ENCODE results near the gene GNGT2. TPM values are rescaled to one million over a fixed set of nuclear protein-coding genes. Genes with fewer than 3 reads are reported as not detected.

The GNGT2 gene
- total RNA-seq: 16.5 and 18.4 TPM in 2 replicates

DNA sequence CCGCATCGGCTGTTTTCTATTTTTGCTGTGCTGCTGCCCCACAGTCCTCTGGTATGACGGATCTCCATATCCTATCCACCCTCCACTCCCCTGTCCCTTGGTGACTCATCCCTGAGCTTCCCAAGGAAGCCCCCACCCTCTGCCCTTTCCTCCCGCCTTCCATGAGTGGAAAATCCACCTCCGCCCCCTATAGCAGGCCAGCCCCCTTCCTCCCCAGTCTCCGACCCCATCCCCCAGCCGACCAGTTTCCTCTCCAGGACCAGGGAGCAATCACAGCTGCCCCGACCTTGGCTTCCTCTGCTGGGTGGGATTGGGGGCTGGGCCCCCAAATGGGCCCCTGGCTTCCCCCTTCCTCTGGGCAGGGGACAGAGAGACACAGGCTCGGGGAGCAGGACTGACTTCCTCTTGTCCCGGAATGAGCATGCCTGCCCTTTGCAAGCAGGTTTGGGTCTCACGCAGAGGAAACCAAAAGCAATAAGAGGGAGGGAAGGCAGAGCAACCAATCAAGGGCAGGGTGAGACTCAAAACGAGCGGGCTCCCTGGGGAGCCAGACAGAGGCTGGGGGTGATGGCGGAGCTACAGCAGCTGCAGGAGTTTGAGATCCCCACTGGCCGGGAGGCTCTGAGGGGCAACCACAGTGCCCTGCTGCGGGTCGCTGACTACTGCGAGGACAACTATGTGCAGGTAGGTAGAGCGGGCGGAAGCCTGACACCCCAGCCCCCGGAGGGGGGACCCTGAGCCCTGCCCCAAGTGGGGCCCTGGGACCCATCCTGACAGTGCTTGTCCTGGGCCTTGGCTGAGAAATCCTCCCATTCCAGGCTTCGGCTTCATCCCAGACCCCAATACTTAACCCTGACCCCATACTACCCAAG, at the start of gene GNGT2, which contains the start of gene ABI3:
TSS of gene GNGT2 (minus strand) at position 417 of the 872 bp plus-strand sequence. CDS start 3,152 bp downstream, outside the sequence.
TSS of gene ABI3 (plus strand) at position 550 of the 872 bp plus-strand sequence. CDS start at position 568, 18 bp downstream.
- H3K36me3 Mint-ChIP-seq (ENCODE audit: low read depth): peaks cover 24% of the 10 kb centered on the region
- H3K9me3 Mint-ChIP-seq: no peaks in the 10 kb centered on the region
- H3K27ac Mint-ChIP-seq: peak within 1 kb of the TSS; percentile 88
- peak within 1 kb of the TSS; percentile 96 for H3K4me3 Mint-ChIP-seq
- no peaks in the 10 kb centered on the region for H3K27me3 Mint-ChIP-seq (ENCODE audit: insufficient read depth)
- intact Hi-C loops (cut with micrococcal nuclease): loop anchor here (1.0 kb wide), 2 partner anchors 8 to 18 kb away; no protein-coding TSS in a partner anchor
- H3K4me1 Mint-ChIP-seq (ENCODE audit: low read depth): peaks cover 63% of the 10 kb centered on the region
- peak; percentile 65 for DNase-seq (ENCODE audit: low spot score)

DNA sequence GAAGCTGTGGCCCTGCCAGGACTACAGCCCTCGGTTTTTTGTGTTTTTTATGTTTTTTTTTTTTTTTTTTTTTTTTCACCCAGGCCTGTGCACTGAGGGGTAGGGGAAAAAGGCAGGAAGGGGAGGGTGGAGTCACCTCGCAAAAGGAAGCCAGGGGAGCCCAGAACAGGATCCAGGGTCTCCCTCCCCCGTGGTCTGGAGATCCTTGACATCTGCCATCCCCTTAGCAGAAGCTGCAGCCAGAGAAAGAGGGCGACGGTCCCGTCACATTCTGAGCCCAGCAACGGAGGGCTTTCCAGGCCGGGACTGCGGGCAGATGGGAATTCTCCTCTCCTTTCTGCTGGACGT, 49.3 kb upstream of the GNGT2 start:
- H3K4me1 Mint-ChIP-seq (ENCODE audit: low read depth): peaks cover 9% of the 10 kb centered on the region
- H3K27ac Mint-ChIP-seq: no peak overlapping the region
- intact Hi-C loops (cut with micrococcal nuclease): loop anchor here (1.0 kb wide), 1 partner anchor 29 kb away; the partner anchor contains the start of gene PHOSPHO1
- DNase-seq (ENCODE audit: low spot score): no peak
- no peaks in the 10 kb centered on the region for H3K9me3 Mint-ChIP-seq
- H3K27me3 Mint-ChIP-seq (ENCODE audit: insufficient read depth): peaks cover 24% of the 10 kb centered on the region
- H3K36me3 Mint-ChIP-seq (ENCODE audit: low read depth): no peaks in the 10 kb centered on the region
- H3K4me3 Mint-ChIP-seq: peak overlapping the region; percentile 77

DNA sequence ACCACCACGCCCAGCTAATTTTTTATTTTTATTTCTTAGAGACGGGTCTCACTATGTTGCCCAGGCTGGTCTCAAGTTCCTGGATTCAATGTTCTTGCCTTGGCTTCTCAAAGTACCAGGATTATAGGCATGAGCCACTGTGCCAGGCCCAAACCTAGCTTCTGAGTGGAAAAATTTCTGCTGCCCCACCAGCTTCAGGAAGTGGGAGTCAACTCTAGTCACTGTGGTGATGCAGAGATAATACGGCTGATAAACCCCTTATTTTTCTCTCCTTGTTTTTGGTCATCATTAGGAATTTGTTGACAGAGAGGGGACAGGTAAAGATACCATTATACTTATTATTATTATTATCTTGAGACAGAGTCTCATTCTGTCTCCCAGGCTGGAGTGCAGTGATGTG, 48.0 kb upstream of the GNGT2 start:
- H3K27me3 Mint-ChIP-seq (ENCODE audit: insufficient read depth): peaks cover 24% of the 10 kb centered on the region
- intact Hi-C loops (cut with micrococcal nuclease): no loop called here
- H3K4me3 Mint-ChIP-seq: no peak overlapping the region
- no peak for DNase-seq (ENCODE audit: low spot score)
- no peaks in the 10 kb centered on the region for H3K36me3 Mint-ChIP-seq (ENCODE audit: low read depth)
- H3K9me3 Mint-ChIP-seq: no peaks in the 10 kb centered on the region
- H3K27ac Mint-ChIP-seq: no peak overlapping the region
- peaks cover 9% of the 10 kb centered on the region for H3K4me1 Mint-ChIP-seq (ENCODE audit: low read depth)

DNA sequence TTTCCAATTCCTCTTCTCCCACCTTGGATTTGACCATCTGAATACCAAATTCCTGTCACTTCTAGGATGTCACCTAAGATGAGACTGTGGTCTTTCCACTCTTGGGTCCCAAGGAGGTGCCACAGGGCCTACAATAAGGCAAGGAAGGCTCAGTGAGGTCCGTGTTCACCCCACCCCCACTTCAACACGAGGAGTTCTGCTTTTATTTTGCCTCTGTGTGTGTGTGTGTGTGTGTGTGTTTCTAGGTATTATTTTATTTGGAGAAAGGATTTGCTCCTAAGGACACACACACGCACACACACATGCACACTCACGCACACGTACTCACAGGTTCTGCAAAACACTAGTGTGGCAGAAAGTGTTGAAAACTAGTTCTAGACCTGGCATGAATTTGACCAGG, 44.8 kb upstream of the GNGT2 start:
- peaks cover 18% of the 10 kb centered on the region for H3K27me3 Mint-ChIP-seq (ENCODE audit: insufficient read depth)
- H3K4me3 Mint-ChIP-seq: no peak overlapping the region
- no peaks in the 10 kb centered on the region for H3K4me1 Mint-ChIP-seq (ENCODE audit: low read depth)
- no peak overlapping the region for H3K27ac Mint-ChIP-seq
- no peak for DNase-seq (ENCODE audit: low spot score)
- intact Hi-C loops (cut with micrococcal nuclease): no loop called here
- no peaks in the 10 kb centered on the region for H3K36me3 Mint-ChIP-seq (ENCODE audit: low read depth)
- H3K9me3 Mint-ChIP-seq: no peaks in the 10 kb centered on the region

DNA sequence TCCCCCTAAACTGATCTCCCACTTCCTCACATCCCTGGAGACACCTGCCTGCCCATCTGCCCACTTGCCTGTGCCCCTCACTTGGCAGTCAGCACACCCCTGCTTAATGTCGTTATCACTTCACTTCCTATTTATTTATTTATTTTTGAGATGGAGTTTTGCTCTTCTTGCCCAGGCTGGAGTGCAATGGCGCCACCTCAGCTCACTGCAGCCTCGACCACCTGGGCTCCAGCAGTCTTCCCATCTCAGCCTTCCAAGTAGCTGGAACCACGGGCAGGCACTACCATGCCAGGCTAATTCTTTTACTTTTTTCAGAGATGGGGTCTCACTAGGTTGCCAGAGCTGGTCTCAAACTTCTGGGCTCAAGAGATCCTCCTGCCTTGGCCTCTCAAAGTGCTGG, 43.7 kb upstream of the GNGT2 start:
- H3K4me3 Mint-ChIP-seq: no peak overlapping the region
- intact Hi-C loops (cut with micrococcal nuclease): no loop called here

DNA sequence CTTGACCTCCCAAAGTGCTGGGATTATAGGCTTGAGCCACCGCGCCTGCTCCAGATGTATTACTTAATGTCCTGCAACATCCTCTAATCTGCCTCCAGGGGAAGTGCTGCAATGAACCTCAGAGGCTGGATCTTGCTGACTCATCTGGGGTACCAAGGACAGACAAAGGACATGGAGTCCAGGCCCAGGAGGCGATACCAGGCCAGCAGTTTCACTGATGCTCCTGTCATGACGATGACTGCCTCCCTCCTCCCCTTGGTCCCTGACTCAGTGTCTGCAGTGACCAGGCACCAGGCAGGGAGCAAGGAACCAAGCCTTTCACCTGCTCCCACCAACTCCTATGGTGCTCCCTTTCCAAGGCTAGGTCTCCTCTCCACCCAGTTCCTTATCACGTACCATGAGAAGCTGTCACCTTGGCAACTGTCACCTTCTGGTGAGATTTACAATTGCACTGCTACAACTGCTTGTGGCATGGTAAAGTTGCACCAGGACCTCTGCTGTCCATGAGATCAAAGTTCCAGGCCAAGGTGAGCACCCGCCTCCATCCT, 41.8 kb upstream of the GNGT2 start:
- no peaks in the 10 kb centered on the region for H3K4me1 Mint-ChIP-seq (ENCODE audit: low read depth)
- H3K27me3 Mint-ChIP-seq (ENCODE audit: insufficient read depth): peaks cover 13% of the 10 kb centered on the region
- no peak overlapping the region for H3K27ac Mint-ChIP-seq
- no peak for DNase-seq (ENCODE audit: low spot score)
- intact Hi-C loops (cut with micrococcal nuclease): no loop called here
- no peaks in the 10 kb centered on the region for H3K36me3 Mint-ChIP-seq (ENCODE audit: low read depth)
- H3K9me3 Mint-ChIP-seq: no peaks in the 10 kb centered on the region
- H3K4me3 Mint-ChIP-seq: no peak overlapping the region

More for the DNA sequence above, 43.7 kb upstream of the GNGT2 start:
- Mint-ChIP-seq H3K9me3 (no peaks in the 10 kb centered on the region), H3K4me1 (ENCODE audit: low read depth) (no peaks in the 10 kb centered on the region), H3K36me3 (ENCODE audit: low read depth) (no peaks in the 10 kb centered on the region), H3K27me3 (ENCODE audit: insufficient read depth) (peaks cover 20% of the 10 kb centered on the region), H3K27ac (no peak overlapping the region)
- DNase-seq (ENCODE audit: low spot score): no peak

DNA sequence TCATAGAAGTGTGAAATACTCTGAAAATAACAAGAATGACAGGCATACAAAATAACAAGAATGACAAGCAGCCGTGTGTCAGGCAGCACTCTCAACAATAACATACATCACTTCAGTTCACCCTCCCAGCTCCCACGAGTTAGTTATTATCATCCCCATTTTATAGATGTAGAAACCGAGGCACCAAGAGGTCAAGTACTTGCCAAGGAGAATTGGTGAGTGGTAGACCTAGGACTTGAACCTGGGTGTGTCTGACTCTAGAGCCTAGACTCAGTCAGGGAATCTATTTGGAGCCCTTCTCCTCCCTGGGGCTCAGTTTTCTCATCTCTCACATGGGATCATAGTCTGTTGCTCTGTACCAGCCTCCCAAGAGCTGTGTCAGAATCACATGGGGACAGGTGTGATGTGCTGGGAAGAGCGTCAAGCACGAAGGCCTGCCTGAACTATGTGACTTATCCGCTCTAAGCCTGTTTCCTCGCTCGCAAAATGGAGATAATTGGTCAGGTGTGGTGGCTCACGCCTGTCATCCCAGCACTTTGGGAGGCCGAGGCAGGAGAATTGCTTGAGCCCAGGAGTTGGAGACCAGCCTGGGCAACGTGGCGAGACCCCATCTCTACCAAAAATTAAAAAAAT, 39.6 kb upstream of the GNGT2 start:
- intact Hi-C loops (cut with micrococcal nuclease): no loop called here
- Mint-ChIP-seq H3K27ac (no peak overlapping the region), H3K4me3 (no peak overlapping the region), H3K36me3 (ENCODE audit: low read depth) (no peaks in the 10 kb centered on the region), H3K4me1 (ENCODE audit: low read depth) (no peaks in the 10 kb centered on the region), H3K9me3 (no peaks in the 10 kb centered on the region), H3K27me3 (ENCODE audit: insufficient read depth) (peaks cover 11% of the 10 kb centered on the region)
- no peak for DNase-seq (ENCODE audit: low spot score)

DNA sequence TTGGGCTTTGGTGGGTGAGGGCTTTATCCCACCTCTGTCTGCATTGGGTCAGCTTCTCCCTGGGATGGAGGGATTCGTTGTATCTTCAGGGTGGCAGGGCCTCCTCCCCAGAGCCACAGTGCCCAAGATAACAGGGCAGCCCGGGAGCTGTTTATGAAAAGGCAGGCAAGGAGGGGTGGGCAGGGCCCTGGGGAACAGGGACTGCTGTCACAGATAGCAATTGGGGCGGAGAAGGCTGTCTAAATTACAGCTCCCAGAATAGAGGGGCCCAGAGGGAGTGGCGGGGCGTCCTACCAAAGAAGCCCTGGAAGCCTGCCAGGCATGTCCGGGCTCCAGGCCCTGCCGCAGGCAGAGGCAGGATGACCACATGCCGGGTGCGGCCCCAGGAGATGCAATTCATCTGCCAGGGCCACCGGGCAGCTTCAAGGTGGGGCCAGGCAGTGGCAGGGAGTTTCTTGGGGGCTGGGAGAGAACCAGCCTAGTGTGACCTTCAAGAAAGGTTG, 39.0 kb upstream of the GNGT2 start:
- H3K9me3 Mint-ChIP-seq: no peaks in the 10 kb centered on the region
- no peak for DNase-seq (ENCODE audit: low spot score)
- intact Hi-C loops (cut with micrococcal nuclease): no loop called here
- no peak overlapping the region for H3K4me3 Mint-ChIP-seq
- H3K27me3 Mint-ChIP-seq (ENCODE audit: insufficient read depth): peaks cover 11% of the 10 kb centered on the region
- no peaks in the 10 kb centered on the region for H3K4me1 Mint-ChIP-seq (ENCODE audit: low read depth)
- no peak overlapping the region for H3K27ac Mint-ChIP-seq
- H3K36me3 Mint-ChIP-seq (ENCODE audit: low read depth): no peaks in the 10 kb centered on the region

DNA sequence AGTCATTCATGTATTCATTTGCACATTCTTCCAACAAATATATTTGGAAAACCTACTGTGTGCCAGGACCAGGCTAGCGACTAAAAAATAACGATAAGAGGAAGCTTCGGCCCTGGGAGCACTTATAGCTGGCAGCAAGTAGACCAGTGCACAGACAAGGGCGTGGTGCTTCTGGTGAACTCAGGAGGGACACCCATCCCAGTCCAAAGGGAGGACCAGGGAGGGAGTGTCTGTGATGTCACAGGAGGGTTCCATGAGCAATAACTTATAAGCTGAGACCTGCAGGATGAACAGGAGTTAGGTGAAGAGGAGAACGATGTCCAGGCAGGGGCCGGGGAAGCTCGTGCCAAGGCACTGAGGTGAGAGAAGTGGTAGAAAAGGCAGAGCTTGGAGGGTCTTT, 37.6 kb upstream of the GNGT2 start:
- H3K27me3 Mint-ChIP-seq (ENCODE audit: insufficient read depth): peaks cover 8% of the 10 kb centered on the region
- no peaks in the 10 kb centered on the region for H3K9me3 Mint-ChIP-seq
- H3K4me3 Mint-ChIP-seq: no peak overlapping the region
- intact Hi-C loops (cut with micrococcal nuclease): no loop called here
- H3K27ac Mint-ChIP-seq: no peak overlapping the region
- no peak for DNase-seq (ENCODE audit: low spot score)
- no peaks in the 10 kb centered on the region for H3K36me3 Mint-ChIP-seq (ENCODE audit: low read depth)
- no peaks in the 10 kb centered on the region for H3K4me1 Mint-ChIP-seq (ENCODE audit: low read depth)

DNA sequence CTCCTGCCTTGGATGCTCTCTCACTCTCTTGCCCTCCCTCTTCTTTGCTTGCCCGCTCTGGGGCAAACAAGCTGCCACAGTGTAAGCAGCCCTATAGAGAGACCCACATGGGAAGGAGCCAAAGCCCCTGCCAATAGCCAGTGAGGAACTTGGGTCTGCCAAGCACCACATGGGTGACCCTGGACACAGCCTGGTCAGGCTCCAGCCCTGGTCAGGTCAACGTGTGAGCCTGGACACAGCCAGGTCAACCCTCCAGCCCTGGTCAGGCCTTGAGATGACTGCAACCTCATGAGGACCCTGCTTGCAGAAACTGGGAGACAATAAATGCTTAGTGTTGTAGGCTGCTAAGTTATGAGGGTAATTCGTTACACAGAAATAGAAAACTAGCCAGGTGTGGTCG, 34.5 kb upstream of the GNGT2 start:
- H3K4me3 Mint-ChIP-seq: no peak overlapping the region
- no peak for DNase-seq (ENCODE audit: low spot score)
- H3K4me1 Mint-ChIP-seq (ENCODE audit: low read depth): no peaks in the 10 kb centered on the region
- no peaks in the 10 kb centered on the region for H3K9me3 Mint-ChIP-seq
- H3K27me3 Mint-ChIP-seq (ENCODE audit: insufficient read depth): peaks cover 2% of the 10 kb centered on the region
- no peak overlapping the region for H3K27ac Mint-ChIP-seq
- no peaks in the 10 kb centered on the region for H3K36me3 Mint-ChIP-seq (ENCODE audit: low read depth)
- intact Hi-C loops (cut with micrococcal nuclease): no loop called here

DNA sequence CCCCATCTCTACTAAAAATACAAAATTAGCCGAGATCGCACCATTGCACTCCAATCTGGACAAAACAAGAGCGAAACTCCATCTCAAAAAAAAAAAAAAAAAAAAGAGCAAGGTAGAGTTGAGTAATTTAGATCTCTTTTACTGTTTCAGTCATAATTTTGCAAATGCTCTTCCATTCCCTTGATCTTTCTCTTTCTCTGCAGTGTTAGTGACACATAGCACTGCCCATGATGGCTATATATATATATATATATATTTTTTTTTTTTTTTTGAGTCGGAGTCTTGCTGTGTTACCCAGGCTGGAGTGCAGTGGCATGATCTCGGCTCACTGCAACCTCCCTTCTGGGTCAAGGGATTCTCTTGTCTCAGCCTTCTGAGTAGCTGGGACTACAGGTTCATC, 32.4 kb upstream of the GNGT2 start:
- peaks cover 4% of the 10 kb centered on the region for H3K27me3 Mint-ChIP-seq (ENCODE audit: insufficient read depth)
- no peaks in the 10 kb centered on the region for H3K36me3 Mint-ChIP-seq (ENCODE audit: low read depth)
- no peaks in the 10 kb centered on the region for H3K4me1 Mint-ChIP-seq (ENCODE audit: low read depth)
- H3K27ac Mint-ChIP-seq: no peak overlapping the region
- no peak overlapping the region for H3K4me3 Mint-ChIP-seq
- DNase-seq (ENCODE audit: low spot score): no peak
- no peaks in the 10 kb centered on the region for H3K9me3 Mint-ChIP-seq
- intact Hi-C loops (cut with micrococcal nuclease): no loop called here

DNA sequence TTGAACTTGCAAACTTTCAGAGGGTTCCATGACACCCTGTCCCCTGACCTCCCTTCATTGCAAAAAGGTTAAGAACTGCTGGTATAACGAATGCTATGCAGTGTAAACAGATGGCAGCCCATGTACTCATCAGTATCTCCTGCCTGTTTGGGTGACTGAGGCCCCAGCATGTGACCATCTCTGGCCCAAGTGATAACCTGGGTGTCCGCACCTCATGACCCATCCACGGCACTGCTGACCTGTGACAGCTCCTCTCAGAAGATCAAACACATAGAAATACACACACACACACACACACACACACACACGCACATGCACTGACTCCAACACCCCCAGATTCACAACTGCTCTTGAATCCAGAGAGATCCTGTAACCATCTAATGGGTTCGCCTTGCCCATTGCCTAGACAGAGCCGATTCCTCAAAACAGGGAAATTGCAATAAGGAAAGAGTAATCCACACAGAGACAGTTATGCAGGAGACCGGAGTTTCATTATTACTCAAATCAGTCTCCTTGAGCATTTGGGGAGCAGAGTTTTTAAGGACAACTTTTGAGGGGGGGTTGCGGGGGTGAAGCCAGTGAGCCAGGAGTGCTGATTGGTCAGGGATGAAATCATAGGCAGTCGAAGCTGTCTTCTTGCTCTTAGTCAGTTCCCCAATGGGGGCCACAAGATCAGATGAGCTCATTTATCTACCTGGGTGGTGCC, 31.5 kb upstream of the GNGT2 start:
- Mint-ChIP-seq H3K4me3 (no peak overlapping the region), H3K36me3 (ENCODE audit: low read depth) (no peaks in the 10 kb centered on the region), H3K9me3 (no peaks in the 10 kb centered on the region), H3K27me3 (ENCODE audit: insufficient read depth) (peaks cover 4% of the 10 kb centered on the region), H3K4me1 (ENCODE audit: low read depth) (no peaks in the 10 kb centered on the region), H3K27ac (no peak overlapping the region)
- no peak for DNase-seq (ENCODE audit: low spot score)
- intact Hi-C loops (cut with micrococcal nuclease): no loop called here
